K562 (cell line): ENCODE data around the gene IL23R. TPM values are rescaled to one million over a fixed set of nuclear protein-coding genes. Genes with fewer than 3 reads are reported as not detected.

Experiments used
- ATAC-seq: fragments of 200-7000 bp; cut with Tn5 transposase; 3 replicates; pipeline ENCODE4 v1.9.1; 2020; ENCODE audit warnings: moderate library complexity
- BruUV-seq: library from RNA; stranded (reverse); fragments of 400-500 nt; replicated peaks from 2 replicates; lab custom pipeline; 2021; lab: Mats Ljungman, UMichigan
- CTCF ChIA-PET: fragments of 300-600 bp; formaldehyde crosslinking; extraction: SDS; loops from one replicate; lab custom pipeline; 2021; ENCODE audit warnings: low intra/inter-chr PET ratio; lab: Yijun Ruan, JAX
- POLR2A ChIA-PET: fragments of 300-600, 350-650 bp; sonication (Branson Sonifier 250); formaldehyde crosslinking; extraction: SDS; loops from one replicate; lab custom pipeline; 2021; ENCODE audit warnings: antibody characterized with exemption, inconsistent platforms; lab: Yijun Ruan, JAX
- DNase-seq, 4 experiments: peaks; one replicate each; pipeline versions ENCODE4 v3.0.0 to v3.0.0-alpha.2; 2011 to 2018; ENCODE audit warnings: low spot score in 3 of 4, mixed read lengths in 3 of 4; ENCODE audit errors: extremely low read depth in 1 of 4
- FAIRE-seq: peaks from 2 replicates; lab custom pipeline; 2011; peaks lifted over from hg19 to GRCh38; lab: Jason Lieb, UNC
- H2AFZ ChIP-seq: 2 replicates; pipeline ENCODE4 v1.6.0; 2011; ENCODE audit warnings: low read depth, low read length, control low read depth, inconsistent platforms
- H3K27ac ChIP-seq: fragments of 200-600 bp; 3 replicates; pipeline ENCODE4 v1.8.0; 2011; ENCODE audit warnings: low read depth, mild to moderate bottlenecking, control low read depth, inconsistent platforms, low read length, moderate library complexity, mixed read lengths; ENCODE audit errors: extremely low read depth
- H3K27me3 ChIP-seq, 2 experiments: fragments of 300-600 bp in 1 of 2; 2 replicates in 1 of 2; 3 replicates in 1 of 2; pipeline versions ENCODE4 v1.6.0 to v1.8.0; 2011; ENCODE audit warnings: inconsistent platforms in 2 of 2, low read length in 2 of 2, mild to moderate bottlenecking in 1 of 2, mixed read lengths in 1 of 2, moderate library complexity in 1 of 2; ENCODE audit not compliant: control insufficient read depth in 2 of 2, insufficient read depth in 2 of 2
- H3K36me3 ChIP-seq: fragments of 300-600 bp; 3 replicates; pipeline ENCODE4 v1.8.0; 2011; ENCODE audit warnings: mild to moderate bottlenecking, low read length, inconsistent platforms; ENCODE audit not compliant: control insufficient read depth, insufficient read depth
- H3K4me1 ChIP-seq, 2 experiments: fragments of 200-600 bp in 1 of 2; replicated peaks in 1 of 2; 2 replicates in 1 of 2; 3 replicates in 1 of 2; pipeline versions ENCODE4 v1.5.1 to v1.8.0; 2011; ENCODE audit warnings: inconsistent platforms in 2 of 2, low read length in 2 of 2, mild to moderate bottlenecking in 1 of 2, mixed read lengths in 1 of 2, moderate library complexity in 1 of 2; ENCODE audit not compliant: control insufficient read depth in 2 of 2, insufficient read depth in 2 of 2
- H3K4me2 ChIP-seq: 2 replicates; pipeline ENCODE4 v1.6.1; 2011; ENCODE audit warnings: low read length, control low read depth, inconsistent platforms, mixed read lengths; ENCODE audit not compliant: insufficient read depth
- H3K4me3 ChIP-seq: fragments of 200-600 bp; sonication (generic), shearing (Covaris generic); 2 replicates; pipeline ENCODE4 v1.5.1; 2016; ENCODE audit warnings: control low read depth, inconsistent platforms
- H3K79me2 ChIP-seq: fragments of 200-600 bp; 3 replicates; pipeline ENCODE4 v1.8.0; 2011; ENCODE audit warnings: low read length, inconsistent platforms; ENCODE audit not compliant: control insufficient read depth, insufficient read depth
- H3K9ac ChIP-seq, 2 experiments: 2 replicates each; pipeline versions ENCODE4 v1.6.0 to v1.6.1; 2011; ENCODE audit warnings: low read depth in 2 of 2, low read length in 2 of 2, control low read depth in 1 of 2, inconsistent platforms in 1 of 2, mild to moderate bottlenecking in 1 of 2, mixed read lengths in 1 of 2; ENCODE audit not compliant: insufficient read depth in 1 of 2
- H3K9me1 ChIP-seq: one replicate; pipeline ENCODE4 v1.6.0; 2011; ENCODE audit warnings: inconsistent platforms, mild to moderate bottlenecking, low read length, moderate library complexity; ENCODE audit not compliant: control insufficient read depth, insufficient read depth
- H3K9me3 ChIP-seq: replicated peaks from 2 replicates; pipeline ENCODE4 v1.5.1; 2011; ENCODE audit warnings: low read depth, low read length, inconsistent platforms; ENCODE audit not compliant: control insufficient read depth, insufficient read depth
- H4K20me1 ChIP-seq: replicated peaks from 2 replicates; pipeline ENCODE4 v1.6.1; 2011; ENCODE audit warnings: low read length, inconsistent platforms, mixed read lengths; ENCODE audit not compliant: control insufficient read depth, insufficient read depth
- BRD4 ChIP-seq: fragments of 200-600 bp; sonication (generic); IDR thresholded peaks from 2 replicates; pipeline ENCODE4 v1.6.1; 2017; ENCODE audit warnings: inconsistent platforms
- GTF2A2 ChIP-seq: IDR thresholded peaks from 2 replicates; pipeline ENCODE4 v1.6.1; 2016; ENCODE audit warnings: mild to moderate bottlenecking, missing genetic modification characterization, missing compliant biosample characterization
- HNRNPH1 ChIP-seq: fragments of 200-400 bp; formaldehyde crosslinking; optimal IDR thresholded peaks from 2 replicates; pipeline ENCODE3; 2017; ENCODE audit warnings: low read depth, mild to moderate bottlenecking, low read length, moderate library complexity
- NFE2L1 ChIP-seq: fragments of 450-650 bp; IDR thresholded peaks from 2 replicates; pipeline ENCODE4 v1.6.1; 2016; ENCODE audit warnings: missing genetic modification characterization, low read depth, mild to moderate bottlenecking, missing compliant biosample characterization, moderate library complexity, borderline replicate concordance
- NR3C1 ChIP-seq: sonication (generic); formaldehyde crosslinking; IDR thresholded peaks from 2 replicates; pipeline ENCODE4 v1.8.1; 2022; ENCODE audit warnings: missing genetic modification reagents
- POLR2G ChIP-seq: fragments of 200-400 bp; formaldehyde crosslinking; IDR thresholded peaks from 2 replicates; pipeline ENCODE4 v1.6.1; 2017; ENCODE audit warnings: low read depth, mild to moderate bottlenecking, antibody characterized with exemption, low read length, moderate library complexity
- PURB ChIP-seq: sonication (generic); formaldehyde crosslinking; IDR thresholded peaks from 2 replicates; pipeline ENCODE4 v1.9.0; 2021; ENCODE audit warnings: low read depth, mild to moderate bottlenecking, missing genetic modification reagents
- RFX7 ChIP-seq: fragments of 250-450 bp; sonication (Bioruptor Pico); IDR thresholded peaks from 2 replicates; pipeline ENCODE4 v1.5.1; 2021; ENCODE audit warnings: mild to moderate bottlenecking
- SPI1 ChIP-seq: IDR thresholded peaks from 2 replicates; pipeline ENCODE4 v1.6.1; 2011; ENCODE audit warnings: low read depth, low read length, control low read depth, borderline replicate concordance
- UBTF ChIP-seq, 2 experiments: IDR thresholded peaks; 2 replicates each; pipeline ENCODE4 v1.6.1; 2012; ENCODE audit warnings: improper control_type of control experiment in 2 of 2, low read depth in 2 of 2, low read length in 2 of 2, borderline replicate concordance in 1 of 2
- ZFP91 ChIP-seq: sonication (generic); formaldehyde crosslinking; IDR thresholded peaks from 2 replicates; pipeline ENCODE4 v1.8.0; 2022; ENCODE audit warnings: mild to moderate bottlenecking, missing genetic modification reagents
- WGBS: fragments of 100-300 bp; shearing (Covaris generic); methylation state at CpG from one replicate; pipeline ENCODE4 v1.1.6; 2016; ENCODE audit warnings: low coverage, mixed read lengths; ENCODE audit not compliant: insufficient coverage; ENCODE audit errors: missing lambda C conversion rate; 5-methylcytosine and 5-hydroxymethylcytosine counted together
- in situ Hi-C: fragments of 300-500 bp; cut with MboI; formaldehyde crosslinking; loops from 4 replicates; pipeline ENCODE4 v1.15.0; 2018; ENCODE audit warnings: inconsistent platforms, mixed read lengths
- intact Hi-C: fragments of 100-400 bp; cut with micrococcal nuclease; formaldehyde crosslinking; loops from 2 replicates; pipeline ENCODE4 v1.14.2; 2022
- polyA plus RNA-seq, 8 experiments: library from polyadenylated mRNA; depleted of rRNA in 4 of 8; stranded (reverse) in 5 of 8; unstranded in 3 of 8; fragments of >200 nt; fragmentation: Nextera tagmentation in 2 of 8; fragmentation: Illumina TruSeq in 1 of 8; extraction: Ambion mirVana in 2 of 8; extraction: Trizol in 1 of 8; gene quantifications; 2 replicates each; pipeline versions ENCODE4 v1.2.1 to v1.2.3, GENCODE V29; 2011 to 2014; ENCODE audit warnings: inconsistent platforms in 1 of 8, missing spikeins in 1 of 8
- total RNA-seq, 7 experiments: library from RNA; depleted of rRNA in 6 of 7; stranded (reverse); fragments of >200 nt in 6 of 7; fragmentation: Illumina TruSeq in 2 of 7; extraction: Trizol in 2 of 7; gene quantifications; 2 replicates each; pipeline versions ENCODE4 v1.2.1 to v1.2.3, GENCODE V29; 2011 to 2021; ENCODE audit warnings: low replicate concordance in 1 of 7

Gene IL23R
- total and polyA plus RNA-seq, 9 of the 15 experiments (the other 6 are each of a cell fraction or from before 2014, with no cell fraction given), result 4.4 to 52.7 (median 22.8) TPM

- no peaks in the 10 kb centered on the region for H3K9me1 ChIP-seq
- DNase-seq (no peak), ATAC-seq (no peak), FAIRE-seq (no peak)
- no peak overlapping the region for H3K9ac ChIP-seq
- 24% methylated on average over 3 of the region's 3 CpGs for WGBS
- H3K27me3 ChIP-seq, result no peaks in the 10 kb centered on the region
- no peak overlapping the region for H3K4me3 ChIP-seq
- no peaks in the 10 kb centered on the region for H3K36me3 ChIP-seq
- intact Hi-C loops (loop anchor here (5.0 kb wide), 3 partner anchors 41 to 216 kb away; partner anchors contain the start of gene SLC35D1), in situ Hi-C loops (loop anchor here (10.0 kb wide), 1 partner anchor 362 kb away; no protein-coding TSS in a partner anchor)
- no peak overlapping the region for H3K4me2 ChIP-seq
- peaks cover 4 to 21% of the 10 kb centered on the region in 2 experiments; a peak in 3 of 5 replicates for H3K4me1 ChIP-seq
- H3K79me2 ChIP-seq, result no peaks in the 10 kb centered on the region
- H2AFZ ChIP-seq, result peak overlapping the region; percentile 30; the same call in 1 of the 2 replicates
- CTCF ChIA-PET, result no interaction called here
- no peaks in the 10 kb centered on the region for H3K9me3 ChIP-seq
- TF ChIP-seq NR3C1 (no peak), NFE2L1 (tag) (no peak), SPI1 (peak; percentile 25; the same call in 1 of the 2 replicates)
- BruUV-seq, result no TSS peak
- no peaks in the 10 kb centered on the region for H4K20me1 ChIP-seq
- POLR2A ChIA-PET, result interaction anchor here (1.7 kb wide), 1 partner anchor 14 kb away, joined by 9 read pairs; no protein-coding TSS in a partner anchor
- H3K27ac ChIP-seq, result no peak overlapping the region
Observed at GRCh38 chr1:67142931-67143330, 23.3 kb upstream of the IL23R start.

GRCh38 chr1:67143966-67144365 is 22.3 kb upstream of the IL23R start:
- Histone ChIP-seq H2AFZ (no peak overlapping the region), H3K4me1 (peaks cover 6 to 21% of the 10 kb centered on the region in 2 experiments; a peak in 3 of 5 replicates), H3K9me1 (no peaks in the 10 kb centered on the region), H3K36me3 (no peaks in the 10 kb centered on the region), H3K4me2 (no peak overlapping the region), H3K79me2 (no peaks in the 10 kb centered on the region), H3K4me3 (no peak overlapping the region), H3K27me3 (no peaks in the 10 kb centered on the region), H3K9ac (no peak overlapping the region), H3K27ac (no peak overlapping the region), H3K9me3 (no peaks in the 10 kb centered on the region), H4K20me1 (no peaks in the 10 kb centered on the region)
- FAIRE-seq (no peak), ATAC-seq (no peak), DNase-seq (no peak)
- ChIA-PET CTCF (interaction anchor here (0.6 to 1.1 kb wide), 3 partner anchors 64 to 380 kb away, joined by 3 to 4 read pairs (median 3); no protein-coding TSS in a partner anchor), POLR2A (no interaction called here)
- 67% methylated on average over 3 of the region's 3 CpGs for WGBS
- in situ Hi-C loops (loop anchor here (10.0 kb wide), 1 partner anchor 361 kb away; no protein-coding TSS in a partner anchor), intact Hi-C loops (loop anchor here (5.0 kb wide), 3 partner anchors 42 to 217 kb away; partner anchors contain the start of gene SLC35D1)
- BruUV-seq, result no TSS peak
- no peak for TF ChIP-seq ZFP91 (CRISPR knock-in tag)
- no peak for TF ChIP-seq UBTF (IDR thresholded peaks at IDR 0.05; ENCODE audit: borderline replicate concordance in 1 of 2, low read depth in 2 of 2, low read length in 2 of 2)
- TF ChIP-seq GTF2A2 (tag), result no peak
- TF ChIP-seq PURB (CRISPR knock-in tag), result no peak
- no peak for TF ChIP-seq RFX7 (CRISPR knock-in tag)
- TF ChIP-seq HNRNPH1, result no peak
- no peak for TF ChIP-seq BRD4
- TF ChIP-seq POLR2G, result no peak
